ENCODE results near the gene CORO6. TPM values are rescaled to one million over a fixed set of nuclear protein-coding genes. Genes with fewer than 3 reads are reported as not detected.

Gene CORO6
- total and polyA plus RNA-seq, 2 of the 4 experiments (the other 2 are of a cell fraction): 3.4 to 7.6 TPM

- no peak overlapping the region for H3K18ac ChIP-seq (ENCODE audit: low read depth, low read length)
- H3K4me2 ChIP-seq (ENCODE audit: low read depth, low read length): no peak overlapping the region
- dilution Hi-C loops (cut with HindIII; ENCODE audit: low sequenced_read_pairs, unreplicated experiment): no loop called here
- H3K4me3 ChIP-seq (ENCODE audit: insufficient read depth, low read depth, low read length): no peak overlapping the region
- H3K27ac ChIP-seq (ENCODE audit: insufficient read depth, low read length): no peak overlapping the region
- no peaks in the 10 kb centered on the region for H3K9me3 ChIP-seq (ENCODE audit: control insufficient read depth, insufficient read depth, low read length)
- H3K4me1 ChIP-seq (ENCODE audit: control insufficient read depth, insufficient read depth, low read length): peaks cover 11% of the 10 kb centered on the region
- no peak overlapping the region for H3K23ac ChIP-seq (ENCODE audit: low read depth, low read length)
- H2AK9ac ChIP-seq (replicated peaks; ENCODE audit: low read depth, low read length, poor library complexity): peak overlapping the region; percentile 61
- no TSS peak for BruUV-seq (replicated peaks)
- H4K91ac ChIP-seq (ENCODE audit: insufficient read depth, low read depth, low read length): no peak overlapping the region
- peak overlapping the region; percentile 74 for H2AFZ ChIP-seq (replicated peaks; ENCODE audit: low read length, poor library complexity)
- no peak overlapping the region for H3K56ac ChIP-seq (ENCODE audit: extremely low read depth, insufficient read depth, low read length)
- ChIA-PET CTCF (interaction anchor here (1.3 to 2.4 kb wide), 3 partner anchors 16 to 202 kb away, joined by 3 to 13 read pairs (median 7); no protein-coding TSS in a partner anchor), POLR2A (ENCODE audit: unreplicated experiment) (interaction anchor here (0.6 kb wide), 1 partner anchor 19 kb away, joined by 3 read pairs; no protein-coding TSS in a partner anchor)
- peak overlapping the region; percentile 16; the same call in 1 of the 2 replicates for H3K4ac ChIP-seq (ENCODE audit: low read depth, low read length)
- no peaks in the 10 kb centered on the region for H4K20me1 ChIP-seq (ENCODE audit: insufficient read depth, low read length)
- H2BK20ac ChIP-seq (ENCODE audit: low read depth, low read length): no peak overlapping the region
- in situ Hi-C loops (cut with MboI; ENCODE audit: low sequenced_read_pairs): no loop called here
- H2BK15ac ChIP-seq (ENCODE audit: low read depth, low read length): no peak overlapping the region
- DNase-seq: no peak
- H2BK120ac ChIP-seq (ENCODE audit: low read depth, low read length): no peak overlapping the region
- peak; percentile 0; the same call in 1 of the 2 replicates for ATAC-seq (ENCODE audit: low read depth)
- peak overlapping the region; percentile 33; the same call in 1 of the 2 replicates for H2AK5ac ChIP-seq (ENCODE audit: low read depth, low read length)
- 84% methylated on average over 3 of the region's 30 CpGs; no CpG with 5 or more reads in 1 of the 2 experiments for WGBS, 2 experiments (ENCODE audit: extremely low coverage in 2 of 2, insufficient read length in 1 of 2)
- no peak overlapping the region for H4K5ac ChIP-seq (ENCODE audit: low read depth, low read length)
- intact Hi-C loops (cut with micrococcal nuclease): loop anchor here (1.0 kb wide), 1 partner anchor 202 kb away; no protein-coding TSS in a partner anchor
- H3K9ac ChIP-seq (ENCODE audit: low read depth, low read length): no peak overlapping the region
- no peaks in the 10 kb centered on the region for H3K27me3 ChIP-seq (ENCODE audit: control insufficient read depth, insufficient read depth, low read length)
- H4K8ac ChIP-seq (ENCODE audit: low read depth in 2 of 2, low read length in 2 of 2): peak overlapping the region; percentile 57 to 66; a peak in 2 of 4 replicates
- H3K14ac ChIP-seq (replicated peaks; ENCODE audit: low read depth, low read length): no peak overlapping the region
- H3K9me1 ChIP-seq (ENCODE audit: insufficient read depth, low read length): no peaks in the 10 kb centered on the region; the same call in 1 of the 2 replicates
- H3K79me1 ChIP-seq (ENCODE audit: low read depth in 1 of 2, low read length in 2 of 2): peaks cover 3 to 35% of the 10 kb centered on the region in 2 experiments
- no peak overlapping the region for H2BK5ac ChIP-seq (ENCODE audit: low read depth, low read length, poor library complexity, severe bottlenecking)
- H3K36me3 ChIP-seq (ENCODE audit: control insufficient read depth, insufficient read depth, low read length): peaks cover 42% of the 10 kb centered on the region
- no peak for TF ChIP-seq CHD1 (IDR thresholded peaks at IDR 0.05; ENCODE audit: low read depth, low read length)
- no peak for TF ChIP-seq BHLHE40 (IDR thresholded peaks at IDR 0.05; ENCODE audit: low read depth, low read length)
- TF ChIP-seq CEBPB (IDR thresholded peaks at IDR 0.05; ENCODE audit: low read depth, low read length): no peak
- no peak for TF ChIP-seq RAD21 (IDR thresholded peaks at IDR 0.05; ENCODE audit: low read length)
- TF ChIP-seq RCOR1 (IDR thresholded peaks at IDR 0.05; ENCODE audit: insufficient replicate concordance, low read length): no peak
- TF ChIP-seq FOS (IDR thresholded peaks at IDR 0.05; ENCODE audit: low read depth, low read length): no peak
- TF ChIP-seq MXI1 (IDR thresholded peaks at IDR 0.05; ENCODE audit: borderline replicate concordance, low read depth, low read length): no peak
- TF ChIP-seq NFE2L2 (IDR thresholded peaks at IDR 0.05; ENCODE audit: low read depth, low read length): no peak
Observed at GRCh38 chr17:29571883-29572681, 50.6 kb downstream of the CORO6 start.
